Stimulated activated CD4-positive, alpha-beta T cell treated with anti-CD3 and anti-CD28 coated beads, Interleukin-15, amount 100 ng/mL, for 1 hour (primary cell): ENCODE measurements around the gene FBXW11.

Experiments used
- DNase-seq, 2 donors: peaks; one replicate each; pipeline ENCODE4 v3.0.0-alpha.2; 2020; ENCODE audit warnings: low read depth in 1 of 2, low spot score in 1 of 2

Gene FBXW11

DNA sequence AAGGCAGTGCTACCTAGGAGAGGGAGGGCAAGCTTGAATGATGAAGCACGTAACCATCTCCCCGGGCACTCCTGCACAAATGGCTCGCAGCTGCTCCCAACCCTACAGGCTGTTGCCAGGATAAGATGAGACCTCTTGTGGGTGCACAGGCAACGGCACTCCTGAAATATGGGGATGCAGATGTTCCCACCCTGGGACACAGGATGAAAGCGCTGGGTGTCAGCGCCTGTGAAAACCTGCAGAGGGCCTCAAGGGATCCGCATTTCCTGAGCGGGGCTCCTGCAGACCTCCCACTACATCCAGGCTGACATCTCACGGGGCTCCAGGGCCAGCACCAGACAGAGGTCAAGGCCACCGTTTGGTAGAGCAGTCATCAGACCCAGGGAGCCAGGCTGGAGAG lies 160.1 kb downstream of the FBXW11 start:
- DNase-seq = no peak

DNA sequence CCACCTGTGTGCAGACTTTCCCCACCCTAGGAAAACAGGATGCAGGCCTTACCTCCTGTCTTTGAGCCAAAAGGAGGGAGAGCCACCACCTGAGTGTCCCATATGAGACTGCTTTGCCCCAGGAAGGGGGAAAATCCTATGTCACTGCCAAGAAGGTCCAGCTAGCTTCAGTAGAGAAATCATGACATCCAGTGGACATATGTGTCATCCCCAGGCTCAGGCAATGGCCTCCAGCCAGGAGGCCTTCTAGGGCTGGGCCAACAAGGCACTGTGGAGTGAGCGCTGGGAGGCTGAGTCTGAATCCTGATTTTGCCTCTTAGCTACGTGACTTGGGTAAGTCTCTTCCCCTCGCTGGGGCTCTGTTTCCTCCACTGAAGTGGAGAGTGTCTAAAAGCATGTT lies 160.6 kb downstream of the FBXW11 start:
- DNase-seq = no peak

DNA sequence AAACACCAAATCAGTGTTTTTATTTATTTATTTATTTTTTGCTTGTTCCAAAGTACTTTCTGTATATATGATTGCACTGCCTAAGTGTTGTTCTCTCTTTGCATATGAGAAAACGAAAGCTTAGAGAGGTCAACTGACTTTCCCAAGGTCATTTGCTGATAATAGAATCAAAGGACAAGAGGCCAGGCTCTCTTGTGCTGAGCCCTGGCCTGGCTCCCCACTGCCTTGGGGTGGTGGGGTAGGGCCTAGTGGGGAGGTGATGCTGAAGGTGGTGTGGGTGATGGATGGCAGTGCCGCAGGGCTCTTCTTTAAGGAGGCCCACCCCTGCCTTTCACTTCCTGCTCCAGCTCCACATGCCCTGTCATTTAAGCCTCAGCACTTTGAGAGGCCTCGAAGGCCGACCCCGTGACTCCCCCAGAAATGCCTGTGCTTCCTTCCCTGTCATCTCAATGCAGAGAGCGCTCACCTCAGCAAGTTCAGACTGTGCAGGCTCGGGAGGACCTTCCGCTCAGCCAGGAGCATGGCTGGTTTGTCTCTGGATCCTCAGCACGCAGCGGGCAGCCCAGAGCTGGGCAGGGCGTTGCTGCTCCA lies 161.3 kb downstream of the FBXW11 start:
- DNase-seq = no peak

GRCh38 chr5:171842777-171843328 lies 163.6 kb downstream of the FBXW11 start:
- DNase-seq = no peak

DNA sequence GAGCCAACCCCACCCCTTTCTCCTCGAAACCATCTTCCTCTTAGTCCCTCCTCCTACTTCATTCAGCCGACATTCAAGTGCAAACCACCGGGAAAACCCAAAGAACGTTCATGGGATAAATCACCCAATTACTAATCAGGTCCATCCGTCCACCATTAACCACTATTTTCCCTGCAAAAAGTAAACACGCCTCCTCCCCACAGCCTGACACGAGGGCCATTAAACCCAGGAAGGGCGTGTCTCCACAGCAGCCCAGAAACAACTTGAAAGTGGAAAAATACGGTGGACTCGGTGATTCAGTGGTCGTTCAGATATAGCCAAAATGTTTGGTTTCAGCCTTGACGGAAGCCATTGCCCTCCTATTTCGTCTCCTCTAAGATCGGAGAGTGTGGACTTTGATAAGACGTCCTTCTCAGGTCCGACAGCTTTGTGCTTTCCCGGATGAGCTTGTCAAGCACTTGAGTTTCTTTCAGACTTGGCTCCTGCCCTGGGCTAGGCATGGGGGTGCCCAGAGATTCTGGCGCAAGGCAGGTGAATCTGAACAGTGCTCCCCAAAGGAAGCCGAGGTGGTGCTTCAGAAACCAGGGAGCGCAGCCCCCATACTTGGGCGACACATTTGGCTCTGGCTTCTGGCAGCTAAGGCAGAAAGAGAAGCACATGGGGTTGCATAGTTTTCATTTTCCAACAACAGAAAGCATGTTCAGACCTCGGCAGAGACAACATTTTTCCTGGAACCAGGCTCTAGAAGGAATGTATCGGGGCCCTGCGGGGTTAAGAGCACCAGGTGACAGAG lies 164.3 kb downstream of the FBXW11 start:
- no peak for DNase-seq

DNA sequence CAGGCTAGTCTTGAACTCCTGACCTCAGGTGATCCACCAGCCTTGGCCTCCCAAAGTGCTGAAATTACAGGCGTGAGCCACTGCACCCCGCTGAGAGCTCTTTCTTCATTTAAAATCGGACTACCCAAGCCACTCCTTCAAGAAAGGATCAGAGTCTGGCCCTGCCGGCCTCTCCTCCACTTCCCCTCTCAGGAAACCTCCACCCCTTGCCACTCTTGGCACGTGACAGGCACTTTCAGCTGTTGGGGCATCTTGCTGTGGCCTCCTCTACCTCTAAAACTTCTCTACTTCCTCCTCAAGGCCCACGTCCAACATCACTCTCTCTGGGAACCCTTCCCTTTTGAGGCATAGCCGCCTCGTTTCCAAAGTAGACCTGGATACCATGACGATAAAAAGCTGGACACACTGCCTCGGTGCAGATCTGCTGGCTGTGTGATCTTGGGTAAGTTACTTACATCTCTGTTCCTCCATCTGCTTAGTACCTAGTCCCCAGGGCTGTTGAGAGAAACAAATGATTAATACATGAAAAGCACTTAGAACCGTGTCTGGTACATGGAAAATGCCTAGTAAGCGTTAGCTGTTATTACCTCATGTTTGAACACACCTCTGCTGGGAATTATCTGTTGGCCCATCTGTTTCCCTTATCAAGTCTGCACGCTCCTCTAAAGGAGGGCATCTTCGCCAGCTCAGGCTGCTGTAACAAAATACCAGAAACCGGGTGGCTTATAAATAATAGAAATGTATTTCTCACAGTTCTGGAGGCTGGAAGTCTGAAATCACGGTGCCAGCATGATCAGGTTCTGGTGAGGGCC lies 165.5 kb downstream of the FBXW11 start:
- DNase-seq = no peak

DNA sequence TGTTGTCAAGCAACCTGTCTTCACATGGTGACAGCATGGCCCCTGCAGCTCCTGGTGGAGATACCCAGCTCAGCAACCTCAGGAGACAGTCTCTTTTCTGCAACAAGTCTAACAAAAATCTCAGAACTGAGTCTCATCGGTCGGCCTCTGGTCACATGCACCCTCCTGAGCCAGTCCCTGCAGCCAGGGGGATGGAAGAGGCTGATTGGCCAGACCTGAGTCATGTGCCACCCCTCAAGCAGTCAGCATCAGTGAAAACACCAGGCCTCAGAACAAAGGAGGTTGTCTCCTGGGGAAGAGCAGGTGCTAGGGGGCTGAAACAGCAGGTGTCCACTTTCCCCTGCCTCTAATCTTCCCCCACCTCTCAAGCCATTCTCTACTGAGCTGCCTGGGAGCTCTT lies 166.4 kb downstream of the FBXW11 start:
- no peak for DNase-seq

DNA sequence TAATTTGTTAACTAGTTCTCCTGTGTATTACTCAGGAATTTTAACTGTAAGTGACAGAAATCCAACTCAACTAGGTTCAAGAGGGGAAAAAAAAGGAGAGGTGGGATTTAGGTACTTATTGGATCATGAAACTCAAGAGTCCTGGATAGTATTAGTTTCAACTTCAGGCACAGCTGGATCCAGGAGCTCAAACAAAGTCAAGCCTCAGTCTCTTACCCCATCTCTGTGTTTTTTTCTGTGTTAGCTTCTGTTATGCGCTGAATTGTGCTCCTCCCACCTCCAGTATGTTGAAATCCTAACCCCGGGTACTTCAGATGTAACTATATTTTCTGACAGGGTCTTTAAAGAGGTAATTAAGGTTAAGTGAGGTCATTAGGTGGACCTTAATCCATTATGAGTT lies 167.3 kb downstream of the FBXW11 start:
- no peak for DNase-seq

DNA sequence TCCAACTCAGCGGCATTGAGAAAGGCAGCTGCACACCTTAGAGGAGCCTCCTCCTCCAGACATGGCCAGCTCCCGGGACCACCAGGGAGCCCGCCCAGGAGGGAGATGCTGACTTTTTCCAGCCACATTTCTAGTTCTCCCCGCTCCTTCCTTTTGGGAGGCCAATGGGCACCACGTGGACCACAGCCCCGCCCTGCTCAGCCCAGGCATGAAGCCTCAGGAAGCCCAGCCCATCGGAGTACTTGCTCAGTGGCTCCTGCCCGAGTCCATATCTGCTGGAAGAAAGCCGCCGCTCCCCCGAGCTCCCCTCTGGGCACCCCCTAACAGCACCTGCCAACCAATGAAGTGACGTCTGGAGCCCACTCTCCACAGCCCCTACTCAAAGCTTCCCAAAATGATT lies 168.4 kb downstream of the FBXW11 start:
- no peak for DNase-seq

GRCh38 chr5:171837522-171837921 lies 168.9 kb downstream of the FBXW11 start:
- DNase-seq = no peak

- no peak for DNase-seq
These were observed 171.4 kb downstream of the FBXW11 start for GRCh38 chr5:171835066-171835465.

GRCh38 chr5:171834461-171834860 lies 172.0 kb downstream of the FBXW11 start:
- DNase-seq = no peak

DNA sequence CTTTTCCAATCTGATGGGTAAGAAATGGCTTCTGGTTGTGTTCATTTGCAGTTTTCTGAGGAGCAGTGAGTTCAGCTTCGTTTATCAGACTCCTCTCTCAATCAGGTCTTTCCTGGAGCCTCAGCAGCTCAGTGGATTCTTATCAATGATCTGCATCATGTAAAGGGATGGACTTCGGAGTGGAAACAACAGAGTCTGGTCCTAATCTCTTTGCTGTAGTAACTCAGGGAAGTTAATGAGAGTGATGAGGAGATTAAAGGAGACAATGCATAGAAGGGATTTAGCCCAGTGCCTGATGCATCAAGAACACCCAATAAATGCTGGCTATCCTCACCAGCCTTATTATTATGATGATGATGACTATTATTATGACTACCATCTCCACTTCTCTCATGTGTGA lies 173.7 kb downstream of the FBXW11 start:
- DNase-seq = no peak

DNA sequence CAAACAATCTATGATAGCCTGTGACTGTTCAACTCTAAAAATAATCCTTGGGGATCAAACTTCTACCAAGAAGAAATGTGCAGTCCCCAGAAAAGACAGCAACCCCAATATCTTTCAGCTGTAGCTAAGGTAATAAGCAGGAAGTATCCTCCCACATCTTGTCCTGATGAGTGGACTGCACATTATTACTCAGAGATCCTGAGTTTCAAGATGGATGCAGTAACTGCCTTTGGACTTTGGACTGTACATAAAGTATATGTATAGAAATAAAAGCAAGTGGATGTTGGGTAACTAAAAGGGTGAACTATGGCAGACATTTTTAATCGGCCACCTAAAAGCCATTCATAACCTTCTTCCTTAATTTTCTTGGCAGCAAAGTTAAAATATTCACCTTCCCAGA lies 175.8 kb downstream of the FBXW11 start:
- DNase-seq = no peak

DNA sequence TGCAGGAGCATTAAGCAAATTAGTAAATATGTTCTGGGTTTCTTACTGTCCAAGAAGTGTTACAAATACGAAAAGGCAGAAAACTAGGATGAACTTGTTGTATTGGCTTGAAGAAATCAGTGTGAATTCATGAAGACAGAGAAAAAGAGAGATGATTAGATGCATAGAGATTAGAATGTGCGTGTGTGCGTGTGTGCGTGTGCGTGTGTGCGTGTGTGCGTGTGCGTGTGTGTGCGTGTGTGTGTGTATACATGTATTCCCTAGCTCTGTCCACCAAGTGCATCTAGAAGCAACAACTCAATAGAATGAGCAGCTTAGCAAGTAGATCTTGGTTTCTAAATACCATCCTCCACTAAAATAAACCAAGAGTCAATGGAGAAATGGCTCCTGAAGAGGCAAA lies 179.3 kb downstream of the FBXW11 start:
- DNase-seq = no peak

- no peak for DNase-seq
These were observed 180.3 kb downstream of the FBXW11 start for GRCh38 chr5:171826132-171826531.

GRCh38 chr5:171825051-171825450 lies 181.4 kb downstream of the FBXW11 start:
- DNase-seq = no peak

- DNase-seq = no peak
These were observed 183.2 kb downstream of the FBXW11 start for GRCh38 chr5:171823269-171823668.

- no peak for DNase-seq
These were observed 185.2 kb downstream of the FBXW11 start for GRCh38 chr5:171821286-171821685.

DNA sequence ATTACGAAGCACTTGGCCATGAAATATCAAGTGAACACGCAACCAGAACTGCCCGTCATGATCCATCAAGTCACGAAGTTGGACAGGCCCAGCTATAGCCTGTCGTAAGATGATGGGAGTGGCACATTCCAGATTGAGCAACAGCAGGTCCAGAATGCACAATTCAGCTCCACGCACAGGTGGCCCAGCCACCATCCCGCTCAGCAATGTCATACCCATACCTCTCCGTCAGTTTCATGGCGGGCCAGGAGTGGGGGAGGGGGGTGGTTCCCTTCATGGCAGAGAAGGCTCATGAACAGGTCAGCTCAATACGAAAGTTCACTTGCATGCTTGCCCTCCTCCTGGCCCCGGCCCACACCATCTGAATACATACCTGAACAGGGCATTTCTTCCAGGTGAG lies 185.9 kb downstream of the FBXW11 start:
- DNase-seq = no peak

DNA sequence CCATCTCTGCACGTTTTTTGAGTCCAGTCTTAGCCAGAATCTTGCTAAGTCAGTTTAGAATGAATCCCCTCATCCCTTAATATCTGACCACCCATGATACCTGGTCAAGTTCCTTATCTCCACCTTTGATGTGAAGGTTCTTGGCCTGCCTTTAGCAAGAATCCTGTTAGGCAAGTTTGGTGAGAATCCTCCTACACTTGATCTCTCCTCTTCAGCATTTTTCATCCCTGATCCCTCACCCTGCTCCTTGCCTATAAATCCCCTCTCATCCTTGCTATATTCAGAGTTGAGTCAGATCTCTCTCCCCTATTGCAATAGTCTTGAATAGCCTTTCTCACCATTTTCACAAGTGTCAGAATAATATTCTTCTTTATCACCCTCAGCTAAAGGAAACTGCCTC lies 189.8 kb downstream of the FBXW11 start:
- no peak for DNase-seq
